VCaP (cell line): ENCODE results near the gene TWIST1.

Experiments used
- H3K27ac ChIP-seq: fragments of 450-650 bp; 2 replicates; pipeline ENCODE4 v1.5.1; 2017
- CTCF ChIP-seq: fragments of 450-650 bp; conservative IDR thresholded peaks from 2 replicates; pipeline ENCODE4 v1.5.1; 2017; ENCODE audit warnings: mild to moderate bottlenecking, moderate library complexity

The TWIST1 gene

GRCh38 chr7:19118636-19119371 is 1.4 kb upstream of the TWIST1 start:
- TF ChIP-seq CTCF: no peak
- no peak overlapping the region for H3K27ac ChIP-seq

DNA sequence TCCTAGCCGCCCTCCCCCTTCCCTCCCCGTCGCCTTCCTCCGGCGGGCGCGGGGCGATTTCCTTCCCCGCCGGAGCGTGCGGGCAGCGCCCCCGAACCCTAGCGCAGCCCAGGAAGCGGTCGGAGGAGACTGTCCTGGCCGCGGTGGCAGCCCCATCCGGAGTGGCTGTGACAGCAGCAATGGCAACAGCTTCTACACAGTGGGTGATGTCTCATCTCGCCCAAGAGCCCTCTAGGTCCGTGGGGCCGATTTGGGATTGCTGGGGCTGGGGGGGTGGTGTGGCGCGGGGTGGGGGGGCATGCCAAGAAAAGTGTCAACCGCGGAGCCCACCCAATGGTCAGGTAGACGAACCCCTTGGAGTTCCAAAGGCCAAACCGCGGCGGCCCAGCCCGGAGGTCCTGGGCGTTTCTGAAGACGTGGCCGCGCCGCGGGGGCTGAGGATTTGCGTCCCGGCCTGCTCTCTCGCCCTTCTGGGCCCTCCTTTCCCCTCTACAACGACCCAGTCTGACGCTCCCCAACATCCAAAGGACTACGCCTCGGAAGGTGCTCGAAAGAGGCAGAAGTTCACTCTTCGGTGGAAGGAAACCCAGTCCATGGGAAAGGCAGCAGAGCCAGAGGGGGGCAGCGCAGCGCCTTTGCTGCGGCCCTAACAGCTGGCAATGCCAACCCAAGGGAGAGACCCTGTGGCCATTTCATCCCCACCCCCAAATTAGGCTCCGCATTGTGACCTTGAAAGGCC is 603 bp upstream of the TWIST1 start:
- no peak overlapping the region for H3K27ac ChIP-seq
- no peak for TF ChIP-seq CTCF

GRCh38 chr7:19116121-19117090 is 1.0 kb downstream of the TWIST1 start:
- no peak overlapping the region for H3K27ac ChIP-seq
- no peak for TF ChIP-seq CTCF

GRCh38 chr7:19114551-19114855 is 2.9 kb downstream of the TWIST1 start:
- TF ChIP-seq CTCF: no peak
- H3K27ac ChIP-seq: no peak overlapping the region

GRCh38 chr7:19113855-19114550 is 3.4 kb downstream of the TWIST1 start:
- no peak overlapping the region for H3K27ac ChIP-seq
- no peak for TF ChIP-seq CTCF

DNA sequence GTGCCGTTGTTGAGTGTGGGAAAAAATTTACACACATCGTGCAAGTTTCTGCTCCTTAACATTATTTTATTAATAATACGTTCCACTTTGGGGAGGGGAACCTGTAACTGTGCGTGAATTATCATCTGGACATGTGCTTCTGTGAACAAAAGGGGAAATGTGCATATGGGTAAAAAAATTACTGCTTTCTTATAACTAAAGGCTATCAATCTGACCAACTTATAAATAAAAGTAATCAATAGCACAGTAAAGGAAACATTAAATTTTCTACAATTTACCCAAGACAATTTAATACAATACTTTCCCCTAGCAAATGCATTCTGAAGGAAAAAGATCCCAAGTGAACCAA is 4.5 kb downstream of the TWIST1 start:
- no peak for TF ChIP-seq CTCF
- no peak overlapping the region for H3K27ac ChIP-seq
